GM19351 (cell line): ENCODE data around the gene RGL3.
A peak's percentile ranks its signal among the peaks of the same experiment; 100 is the strongest.
"Not testable (repeated sequence)": the region's sequence is repeated elsewhere in the genome, so short reads cannot be mapped to it uniquely, and the experiment has no call there.

Experiments used
- ATAC-seq: cut with Tn5 transposase; IDR thresholded peaks from one replicate; pipeline ENCODE4 v1.9.1; 2021; ENCODE audit warnings: mild to moderate bottlenecking, moderate library complexity; ENCODE audit not compliant: unreplicated experiment

The RGL3 gene

DNA sequence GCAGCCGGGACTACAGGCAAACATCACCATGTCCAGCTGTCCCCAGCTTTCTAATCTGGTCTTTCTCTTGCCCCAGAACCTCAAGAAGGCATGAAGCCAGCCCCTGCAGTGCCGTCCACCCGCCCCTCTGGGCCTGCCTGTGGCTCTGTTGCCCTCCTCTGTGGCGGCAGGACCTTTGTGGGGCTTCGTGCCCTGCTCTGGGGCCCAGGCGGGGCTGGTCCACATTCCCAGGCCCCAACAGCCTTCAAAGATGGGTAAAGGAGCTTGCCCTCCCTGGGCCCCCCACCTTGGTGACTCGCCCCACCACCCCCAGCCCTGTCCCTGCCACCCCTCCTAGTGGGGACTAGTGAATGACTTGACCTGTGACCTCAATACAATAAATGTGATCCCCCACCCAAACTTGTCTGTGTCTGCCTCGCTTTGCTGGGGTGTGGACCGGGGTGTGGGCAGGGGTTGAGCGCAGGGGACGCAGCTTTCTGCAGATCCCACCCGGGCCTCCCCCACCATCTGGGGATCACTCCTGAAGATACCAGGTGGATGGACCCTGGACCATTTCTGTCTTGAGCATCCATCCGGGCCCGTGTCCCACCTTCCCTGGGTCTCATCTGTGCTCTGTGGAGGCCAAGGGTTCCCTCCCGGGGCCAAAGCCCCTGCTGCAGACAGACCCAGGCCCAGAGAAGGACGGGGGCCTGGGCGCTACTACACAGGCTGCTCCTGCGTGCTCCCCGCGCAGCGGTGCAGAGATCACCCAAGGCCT is 31.6 kb upstream of the RGL3 start:
- no peak for ATAC-seq

- ATAC-seq, result no peak
Observed at GRCh38 chr19:11448923-11449554, 29.9 kb upstream of the RGL3 start.

DNA sequence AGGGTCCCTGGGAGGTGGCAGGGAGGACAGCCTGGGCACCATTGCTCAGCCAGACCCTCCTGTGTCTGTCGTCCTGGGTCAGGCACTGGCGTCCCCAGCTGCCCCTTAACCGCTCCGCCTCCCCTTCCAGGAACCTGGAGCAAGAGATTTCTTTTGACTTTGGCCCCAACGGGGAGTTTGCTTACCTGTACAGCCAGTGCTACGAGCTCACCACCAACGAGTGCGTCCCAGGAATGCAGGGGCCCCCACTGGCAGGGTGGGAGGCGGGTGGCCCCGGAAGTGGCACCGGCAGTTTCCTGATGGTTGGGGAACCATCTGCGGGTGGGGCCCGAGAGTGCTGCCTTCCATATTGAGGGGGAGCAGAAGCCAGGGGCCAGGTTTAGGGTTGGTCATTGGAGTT is 29.3 kb upstream of the RGL3 start:
- ATAC-seq, result no peak

DNA sequence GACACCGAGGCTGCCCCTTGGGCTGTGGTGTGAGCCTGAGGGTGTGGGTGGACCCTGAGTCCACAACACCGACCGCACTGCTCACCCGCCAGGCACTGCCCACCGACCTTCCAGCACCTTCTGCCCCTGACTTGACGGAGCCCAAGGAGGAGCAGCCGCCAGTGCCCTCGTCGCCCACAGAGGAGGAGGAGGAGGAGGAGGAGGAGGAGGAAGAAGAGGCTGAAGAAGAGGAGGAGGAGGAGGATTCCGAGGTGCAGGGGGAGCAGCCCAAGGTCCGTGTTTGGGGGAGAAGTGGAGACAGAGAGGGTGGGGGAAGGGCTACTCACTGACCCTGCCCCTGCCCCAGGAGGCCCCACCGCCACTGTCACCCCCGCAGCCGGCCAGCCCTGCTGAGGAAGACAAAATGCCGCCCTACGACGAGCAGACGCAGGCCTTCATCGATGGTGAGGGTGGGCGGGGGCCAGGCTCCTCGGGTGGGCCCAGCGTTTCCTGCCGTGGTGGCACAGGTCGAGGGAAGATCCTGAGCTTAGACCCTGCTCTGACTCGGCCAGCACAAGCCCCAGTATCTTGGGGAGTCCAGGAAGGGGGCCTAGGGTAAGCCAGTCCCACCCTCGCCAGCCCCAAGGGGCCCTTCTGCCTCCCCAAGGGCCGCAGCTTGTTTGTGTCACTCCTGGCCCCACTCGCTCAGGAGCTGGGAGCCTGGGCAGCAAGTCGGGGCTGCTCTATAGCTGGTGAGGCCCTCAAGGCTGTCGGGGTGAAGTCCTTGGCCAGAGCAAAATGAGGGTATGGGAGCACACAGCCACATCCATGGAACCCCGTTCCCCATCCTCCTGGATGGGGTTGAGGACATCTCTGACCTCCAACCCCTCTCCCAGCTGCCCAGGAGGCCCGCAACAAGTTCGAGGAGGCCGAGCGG is 28.5 kb upstream of the RGL3 start:
- no peak for ATAC-seq

DNA sequence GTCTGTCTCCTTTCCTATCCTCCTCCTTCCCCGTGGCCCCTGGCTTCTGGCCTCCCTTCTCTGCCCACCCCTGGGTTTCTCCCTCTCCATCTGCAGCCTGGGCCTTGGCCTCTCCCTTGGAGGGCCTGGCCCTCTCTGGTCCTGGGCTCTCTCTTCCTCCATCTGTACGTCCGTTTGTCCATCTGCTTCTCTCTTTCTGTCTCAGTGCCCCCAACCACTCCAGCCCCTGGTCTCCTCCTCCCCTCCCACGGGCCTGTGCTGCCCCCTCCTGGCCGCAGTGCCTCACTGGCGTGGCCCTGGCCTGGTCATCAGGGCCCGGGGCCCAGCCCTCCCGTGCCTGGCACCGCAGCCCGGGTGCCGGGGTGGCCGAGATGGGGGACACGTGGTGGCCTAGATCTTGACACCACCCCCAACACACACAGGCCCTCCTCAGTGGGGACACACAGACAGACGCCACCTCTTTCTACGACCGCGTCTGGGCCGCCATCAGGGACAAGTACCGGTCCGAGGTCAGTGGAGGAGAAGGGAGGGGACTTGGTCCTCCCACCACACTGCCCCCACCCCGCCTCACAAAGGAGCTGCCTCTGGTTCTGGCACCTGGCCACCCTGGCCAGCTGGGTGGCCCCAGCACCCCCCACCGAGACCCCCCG is 27.7 kb upstream of the RGL3 start:
- no peak for ATAC-seq

DNA sequence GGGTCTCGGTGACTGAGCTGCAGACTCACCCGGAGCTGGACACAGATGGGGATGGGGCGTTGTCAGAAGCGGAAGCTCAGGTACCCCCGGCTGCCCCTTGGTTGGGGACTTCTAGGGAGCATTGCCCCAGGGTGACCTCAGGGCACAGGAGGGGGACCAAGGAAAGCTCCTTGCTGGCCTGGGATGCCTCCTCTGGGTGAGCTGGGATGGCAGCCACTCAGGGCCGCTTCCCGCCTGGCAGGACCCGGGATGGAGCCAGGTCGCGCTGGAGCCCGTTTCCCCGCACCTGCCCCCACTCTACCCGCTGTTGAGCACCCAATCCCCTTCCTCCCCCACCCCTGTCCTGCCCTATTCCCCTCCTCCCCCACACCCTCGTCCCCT is 27.1 kb upstream of the RGL3 start:
- no peak for ATAC-seq

DNA sequence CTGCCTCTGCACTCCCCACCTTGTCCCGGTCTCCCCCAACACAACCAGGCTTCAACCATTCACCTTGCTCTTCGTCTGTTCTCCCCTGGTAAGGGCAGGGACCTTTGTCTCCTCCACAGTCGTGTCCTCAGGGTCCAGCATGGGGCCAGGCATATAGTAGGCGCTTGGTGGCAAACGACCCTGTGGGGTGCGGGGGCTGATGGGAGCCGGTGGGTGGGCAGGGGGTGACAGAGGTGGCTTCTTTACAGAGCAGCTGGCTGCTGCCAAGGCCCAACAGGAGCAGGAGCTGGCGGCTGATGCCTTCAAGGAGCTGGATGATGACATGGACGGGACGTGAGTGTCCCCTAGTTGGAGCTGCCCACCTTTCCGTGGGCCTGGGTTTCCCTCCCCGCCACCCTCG is 26.0 kb upstream of the RGL3 start:
- no peak for ATAC-seq

GRCh38 chr19:11444059-11444458 is 24.9 kb upstream of the RGL3 start:
- ATAC-seq, result no peak

- ATAC-seq, result no peak
Observed at GRCh38 chr19:11437955-11438354, 18.8 kb upstream of the RGL3 start.

- ATAC-seq, result no peak
Observed at GRCh38 chr19:11435833-11436313, 16.8 kb upstream of the RGL3 start.

GRCh38 chr19:11435057-11435832 is 16.1 kb upstream of the RGL3 start, which contains the start of the genes ODAD3 and PRKCSH:
TSS of gene ODAD3 (minus strand) at chr19:11435121. CDS start at chr19:11435016, 105 bp downstream.
TSS of gene PRKCSH (plus strand) at chr19:11435635. CDS start at chr19:11436118, 483 bp downstream.
- peak; percentile 89 for ATAC-seq

GRCh38 chr19:11434703-11435056 is 15.6 kb upstream of the RGL3 start:
- peak; percentile 3 for ATAC-seq

- ATAC-seq, result not testable (repeated sequence)
Observed at GRCh38 chr19:11433526-11433925, 14.4 kb upstream of the RGL3 start.

GRCh38 chr19:11426656-11427055 is 7.5 kb upstream of the RGL3 start:
- ATAC-seq, result no peak

- no peak for ATAC-seq
Observed at GRCh38 chr19:11425719-11426457, 6.8 kb upstream of the RGL3 start.

DNA sequence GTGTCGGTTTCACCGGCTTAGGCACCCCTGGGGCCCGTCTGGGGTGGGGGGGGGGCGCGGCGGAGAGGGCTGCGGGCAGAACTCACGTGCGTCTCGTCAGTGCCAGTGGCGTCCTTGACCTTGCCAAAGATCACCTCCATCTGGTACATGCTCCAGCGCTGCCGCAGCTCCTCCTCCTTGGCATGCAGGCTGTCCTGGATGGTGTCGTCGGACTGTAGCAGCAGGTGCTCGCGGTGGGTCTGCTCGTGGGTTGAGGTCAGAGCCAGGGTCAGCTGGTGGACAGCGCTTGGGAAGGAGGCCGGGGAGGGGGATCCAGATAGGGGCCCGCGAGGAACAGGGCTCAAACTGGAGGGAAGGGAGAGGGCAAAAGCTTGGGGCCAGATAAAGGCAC is 4.7 kb upstream of the RGL3 start:
- ATAC-seq, result no peak

- ATAC-seq, result no peak
Observed at GRCh38 chr19:11423164-11423790, 4.2 kb upstream of the RGL3 start.

GRCh38 chr19:11422163-11423065 is 3.3 kb upstream of the RGL3 start:
- ATAC-seq, result no peak
